H1 (cell line): ENCODE data around the gene FAM222B.

Experiments used
- CHD1 ChIP-seq: IDR thresholded peaks from 2 replicates; pipeline ENCODE4 v1.6.1; 2012; ENCODE audit warnings: low read depth, low read length, improper control_type of control experiment
- E2F6 ChIP-seq: IDR thresholded peaks from 2 replicates; pipeline ENCODE4 v1.6.1; 2012; ENCODE audit warnings: inconsistent platforms
- TBP ChIP-seq: IDR thresholded peaks from 2 replicates; pipeline ENCODE4 v1.6.1; 2011; ENCODE audit warnings: low read depth, low read length, improper control_type of control experiment

GRCh38 chr17:28711723-28712031, 130.9 kb downstream of the FAM222B start, which contains the start of gene PROCA1:
- TF ChIP-seq TBP (no peak), CHD1 (no peak), E2F6 (no peak; the same call in 1 of the 2 replicates)
